Hepatocyte (in vitro differentiated cells): ENCODE results near the gene CYTH1.

ENCODE experiments used
- CTCF ChIP-seq: fragments of 200-600 bp; sonication (generic); IDR thresholded peaks from 2 replicates; pipeline ENCODE4 v1.5.1; 2016; ENCODE audit warnings: antibody characterized with exemption, mild to moderate bottlenecking; ENCODE audit not compliant: poor library complexity
- EZH2 ChIP-seq: fragments of 200-600 bp; sonication (generic); IDR thresholded peaks from 2 replicates; pipeline ENCODE4 v1.6.1; 2016; ENCODE audit warnings: antibody characterized with exemption, mild to moderate bottlenecking, borderline replicate concordance

GRCh38 chr17:78824240-78824639, 42.2 kb upstream of the CYTH1 start:
- TF ChIP-seq EZH2 = no peak
- no peak for TF ChIP-seq CTCF
